MCF 10A (cell line): Measurements from ENCODE around the gene SCARB1. TPM values are rescaled to one million over a fixed set of nuclear protein-coding genes. Genes with fewer than 3 reads are reported as not detected.

Experiments used
- BruUV-seq: library from RNA; stranded (reverse); fragments of 400-500 nt; replicated peaks from 2 replicates; lab custom pipeline; 2021; lab: Mats Ljungman, UMichigan
- CTCF ChIA-PET: fragments of 300-600 bp; sonication (Branson Sonifier 250); formaldehyde crosslinking; extraction: SDS; loops from one replicate; lab custom pipeline; 2021; ENCODE audit warnings: antibody characterized with exemption, inconsistent platforms; lab: Yijun Ruan, JAX
- POLR2A ChIA-PET: fragments of 300-600, 350-650 bp; sonication (Branson Sonifier 250); formaldehyde crosslinking; extraction: SDS; loops from one replicate; lab custom pipeline; 2020; ENCODE audit warnings: antibody characterized with exemption, inconsistent platforms; lab: Yijun Ruan, JAX
- DNase-seq: peaks from one replicate; pipeline ENCODE4 v3.0.0-alpha.2; 2018; ENCODE audit not compliant: unreplicated experiment
- H3K27ac Mint-ChIP-seq: one replicate; pipeline ENCODE4 v1.8.0; 2022; ENCODE audit warnings: mild to moderate bottlenecking, low read depth, mixed read lengths; ENCODE audit not compliant: unreplicated experiment
- H3K27me3 Mint-ChIP-seq: one replicate; pipeline ENCODE4 v1.8.0; 2022; ENCODE audit warnings: mixed read lengths; ENCODE audit not compliant: insufficient read depth, unreplicated experiment
- H3K36me3 Mint-ChIP-seq: one replicate; pipeline ENCODE4 v1.8.0; 2022; ENCODE audit warnings: mild to moderate bottlenecking, moderate library complexity, mixed read lengths; ENCODE audit not compliant: insufficient read depth, unreplicated experiment
- H3K4me1 Mint-ChIP-seq: one replicate; pipeline ENCODE4 v1.8.0; 2022; ENCODE audit warnings: mixed read lengths; ENCODE audit not compliant: insufficient read depth, unreplicated experiment
- H3K4me3 Mint-ChIP-seq: one replicate; pipeline ENCODE4 v1.8.0; 2022; ENCODE audit warnings: mild to moderate bottlenecking, moderate library complexity, mixed read lengths; ENCODE audit not compliant: unreplicated experiment
- H3K9me3 Mint-ChIP-seq: one replicate; pipeline ENCODE4 v1.8.0; 2022; ENCODE audit warnings: mixed read lengths; ENCODE audit not compliant: unreplicated experiment
- CTCF ChIP-seq: fragments of 200-600 bp; IDR thresholded peaks from one replicate; pipeline ENCODE4 v1.8.0; 2022; ENCODE audit warnings: antibody characterized with exemption, mild to moderate bottlenecking; ENCODE audit not compliant: unreplicated experiment
- intact Hi-C: fragments of 100-400 bp; cut with micrococcal nuclease; formaldehyde crosslinking; loops from 2 replicates; pipeline ENCODE4 v1.14.1; 2022
- total RNA-seq: library from RNA; stranded (reverse); gene quantifications from 2 replicates; pipeline ENCODE4 v1.2.3, GENCODE V29; 2022

SCARB1 gene
- total RNA-seq, 1 experiment from 2014 or later: 71.0 TPM

DNA sequence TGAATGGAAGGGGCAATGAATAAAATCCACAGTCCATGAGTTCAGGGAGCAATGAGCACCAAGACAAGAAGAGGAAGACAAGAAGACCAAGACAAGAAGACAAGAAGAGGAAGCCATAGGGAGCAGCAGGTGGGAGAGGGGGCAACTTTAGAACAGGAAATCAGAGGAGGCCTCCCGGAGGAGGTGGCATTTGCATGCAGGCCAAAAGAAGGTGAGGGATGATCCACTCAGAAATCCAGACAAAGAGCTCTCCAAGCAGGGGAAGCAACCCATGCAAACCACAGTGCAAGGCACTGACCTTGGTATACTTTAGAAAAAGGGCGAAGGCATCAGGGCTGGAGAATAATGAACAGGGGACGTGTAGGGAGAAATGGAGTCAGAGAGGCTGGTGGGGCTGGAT, 58.6 kb downstream of the SCARB1 start:
- Mint-ChIP-seq H3K4me3 (no peak overlapping the region), H3K9me3 (no peaks in the 10 kb centered on the region), H3K27me3 (no peaks in the 10 kb centered on the region), H3K36me3 (peaks cover 40% of the 10 kb centered on the region), H3K4me1 (peaks cover 15% of the 10 kb centered on the region), H3K27ac (no peak overlapping the region)
- CTCF ChIA-PET: no interaction called here
- BruUV-seq: no TSS peak
- no peak for TF ChIP-seq CTCF
- DNase-seq: no peak
- intact Hi-C loops: no loop called here
- POLR2A ChIA-PET: interaction anchor here (0.6 to 1.3 kb wide), 3 partner anchors 24 to 106 kb away, joined by 3 to 7 read pairs (median 3); no protein-coding TSS in a partner anchor

DNA sequence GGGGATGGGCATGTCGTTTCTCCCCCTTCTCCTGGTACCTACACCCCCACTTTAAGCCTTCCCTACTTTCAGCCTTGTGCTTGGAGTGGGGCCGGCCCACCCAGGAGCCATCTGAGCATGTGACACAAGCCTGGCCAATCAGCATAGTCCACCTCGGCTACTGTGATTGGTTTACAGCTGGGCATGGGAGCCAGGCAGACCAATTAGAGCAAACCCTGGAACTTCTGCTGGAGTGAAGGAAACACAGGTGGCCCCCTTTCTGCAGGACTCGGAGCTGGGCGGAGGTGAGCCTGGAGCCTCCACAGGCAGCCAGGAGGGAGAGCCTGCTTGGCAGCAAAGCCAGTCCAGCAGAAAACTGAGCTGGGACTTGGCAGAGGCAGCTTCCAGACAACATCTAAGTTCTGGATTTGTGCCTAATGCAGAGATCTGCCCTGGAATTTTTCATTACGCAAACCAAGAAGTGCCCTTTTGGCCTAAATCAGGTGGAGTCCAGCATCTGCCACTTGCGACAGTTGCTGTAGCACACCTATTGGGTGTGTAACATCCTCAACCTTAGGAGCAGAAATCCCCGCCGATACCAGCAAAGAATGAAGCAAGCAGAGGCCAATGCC, 59.5 kb downstream of the SCARB1 start:
- no peaks in the 10 kb centered on the region for H3K27me3 Mint-ChIP-seq
- POLR2A ChIA-PET: interaction anchor here (0.6 to 1.3 kb wide), 5 partner anchors 25 to 107 kb away, joined by 3 to 7 read pairs (median 3); no protein-coding TSS in a partner anchor
- TF ChIP-seq CTCF: no peak
- BruUV-seq: no TSS peak
- intact Hi-C loops: no loop called here
- no peaks in the 10 kb centered on the region for H3K9me3 Mint-ChIP-seq
- CTCF ChIA-PET: interaction anchor here (0.6 to 1.2 kb wide), 5 partner anchors 32 to 468 kb away, joined by 3 read pairs; no protein-coding TSS in a partner anchor
- DNase-seq: peak; percentile 36
- H3K36me3 Mint-ChIP-seq: peaks cover 31% of the 10 kb centered on the region
- no peak overlapping the region for H3K27ac Mint-ChIP-seq
- peaks cover 15% of the 10 kb centered on the region for H3K4me1 Mint-ChIP-seq
- no peak overlapping the region for H3K4me3 Mint-ChIP-seq

DNA sequence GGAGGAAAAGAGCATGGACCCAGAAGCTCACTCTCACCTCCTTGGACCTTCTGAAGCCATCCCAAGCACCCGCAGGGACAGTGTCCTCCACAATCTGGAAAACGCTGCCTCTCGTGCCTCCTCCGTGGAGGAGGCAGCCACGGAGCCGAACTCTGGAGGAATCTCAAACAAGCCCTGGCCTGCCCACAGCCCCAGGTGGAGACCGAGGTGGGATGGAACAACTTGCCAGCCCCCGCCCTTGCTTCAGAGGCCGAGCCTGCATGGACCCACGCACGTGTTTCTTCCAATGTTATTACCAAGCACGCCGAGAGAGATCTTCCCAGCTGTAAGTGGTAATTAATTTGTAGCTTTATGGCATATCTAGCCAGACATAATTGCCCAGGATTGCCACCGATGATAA, 61.3 kb downstream of the SCARB1 start:
- Mint-ChIP-seq H3K36me3 (peaks cover 45% of the 10 kb centered on the region), H3K4me3 (no peak overlapping the region), H3K4me1 (peaks cover 15% of the 10 kb centered on the region), H3K27me3 (no peaks in the 10 kb centered on the region), H3K9me3 (no peaks in the 10 kb centered on the region), H3K27ac (no peak overlapping the region)
- POLR2A ChIA-PET: no interaction called here
- no peak for DNase-seq
- BruUV-seq: no TSS peak
- no peak for TF ChIP-seq CTCF
- CTCF ChIA-PET: interaction anchor here (0.6 kb wide), 1 partner anchor 1356 kb away, joined by 3 read pairs; no protein-coding TSS in a partner anchor
- intact Hi-C loops: no loop called here

GRCh38 chr12:124800506-124800905, 63.2 kb downstream of the SCARB1 start:
- DNase-seq: no peak
- H3K27me3 Mint-ChIP-seq: no peaks in the 10 kb centered on the region
- H3K27ac Mint-ChIP-seq: no peak overlapping the region
- no TSS peak for BruUV-seq
- TF ChIP-seq CTCF: no peak
- no peak overlapping the region for H3K4me3 Mint-ChIP-seq
- intact Hi-C loops: no loop called here
- peaks cover 49% of the 10 kb centered on the region for H3K36me3 Mint-ChIP-seq
- no peaks in the 10 kb centered on the region for H3K9me3 Mint-ChIP-seq
- H3K4me1 Mint-ChIP-seq: peaks cover 15% of the 10 kb centered on the region
- ChIA-PET POLR2A (interaction anchor here (0.6 kb wide), 1 partner anchor 1088 kb away, joined by 3 read pairs; no protein-coding TSS in a partner anchor), CTCF (interaction anchor here (0.6 to 0.7 kb wide), 3 partner anchors 13 to 140 kb away, joined by 3 read pairs; no protein-coding TSS in a partner anchor)
